ENCODE results near the gene DPP8.
"Not testable (repeated sequence)": the region's sequence is repeated elsewhere in the genome, so short reads cannot be mapped to it uniquely, and the experiment has no call there.

DPP8 gene

GRCh38 chr15:65402961-65403360, 114.5 kb downstream of the DPP8 start:
- DNase-seq = no peak

GRCh38 chr15:65401611-65402240, 115.8 kb downstream of the DPP8 start:
- no peak for DNase-seq

DNA sequence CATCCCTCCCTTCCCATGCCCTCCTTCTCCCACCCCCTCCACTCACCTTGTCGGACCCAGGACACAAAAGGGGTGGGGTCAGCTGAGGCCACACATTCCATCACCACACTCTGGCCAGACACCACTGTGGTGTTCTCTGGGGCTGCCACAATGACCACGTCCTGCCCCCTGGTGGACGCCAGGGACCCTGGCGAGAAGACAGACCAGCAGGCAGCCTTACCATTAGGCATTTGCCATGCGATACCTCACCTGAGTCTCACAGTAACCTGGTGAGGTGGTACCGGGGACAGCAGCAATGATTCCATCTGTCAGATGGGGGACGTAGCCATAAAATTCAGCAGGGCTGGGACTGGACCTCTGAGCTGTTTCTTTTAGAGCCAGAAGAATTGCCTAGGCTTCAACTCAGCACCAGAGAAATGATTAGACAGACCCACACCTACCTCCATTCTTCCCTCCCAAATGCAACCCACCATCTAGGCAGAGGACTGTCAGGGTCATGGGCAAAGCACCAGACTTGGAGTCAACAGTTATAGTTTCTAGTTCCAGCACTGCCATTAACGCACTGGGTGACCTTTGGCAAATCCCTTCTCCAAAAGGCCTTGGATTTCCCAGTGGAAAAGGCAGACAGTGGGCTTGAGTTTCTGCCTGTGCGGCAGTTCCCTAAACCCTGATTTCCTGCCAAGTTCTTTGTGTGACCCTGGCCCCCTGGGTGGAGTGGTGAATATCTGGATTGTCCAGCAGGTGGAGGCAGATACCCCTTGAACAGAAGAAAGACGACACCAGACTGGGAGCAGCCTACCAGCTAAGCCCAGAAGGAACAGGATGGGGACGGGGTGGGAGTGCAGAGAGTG, 116.5 kb downstream of the DPP8 start:
- DNase-seq = peak; percentile 46

GRCh38 chr15:65399997-65400396, 117.5 kb downstream of the DPP8 start:
- DNase-seq = no peak

GRCh38 chr15:65399001-65399706, 118.3 kb downstream of the DPP8 start:
- no peak for DNase-seq

- DNase-seq = not testable (repeated sequence)
Observed at GRCh38 chr15:65398486-65398885, 119.0 kb downstream of the DPP8 start.

- no peak for DNase-seq
Observed at GRCh38 chr15:65396965-65397317, 120.5 kb downstream of the DPP8 start.

- no peak for DNase-seq
Observed at GRCh38 chr15:65396283-65396964, 121.1 kb downstream of the DPP8 start.

DNA sequence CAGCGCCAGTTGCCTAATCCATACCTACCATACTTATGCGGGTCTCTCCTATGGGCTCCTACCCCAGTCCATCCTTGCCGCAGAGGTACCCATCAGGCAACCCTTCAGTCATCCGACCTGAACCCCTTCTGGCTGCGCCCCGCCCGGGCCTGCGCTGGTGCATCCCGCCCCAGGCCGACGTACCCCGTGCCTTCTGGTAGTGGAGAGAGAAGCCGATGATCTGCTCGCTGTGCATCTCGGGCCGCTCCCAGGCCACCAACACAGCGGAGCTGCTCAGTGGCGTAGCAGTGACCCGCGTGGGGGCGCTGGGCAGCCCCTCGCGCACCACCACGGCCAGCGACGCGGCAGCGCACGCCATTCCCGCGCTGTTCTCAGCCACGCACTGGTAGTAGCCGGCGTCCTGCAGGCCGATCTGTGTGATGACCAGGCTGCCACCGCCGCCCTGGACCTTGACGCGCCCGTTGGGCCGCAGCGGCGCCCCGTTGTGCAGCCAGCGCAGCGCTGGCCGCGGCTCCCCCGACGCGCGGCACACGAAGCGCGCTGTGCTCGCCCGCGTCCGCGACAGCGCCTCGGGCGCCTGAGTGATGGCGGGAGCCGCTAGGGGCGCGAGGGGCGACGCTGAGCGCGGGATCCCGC, 121.8 kb downstream of the DPP8 start:
- no peak for DNase-seq

- DNase-seq = no peak
Observed at GRCh38 chr15:65394936-65395335, 122.6 kb downstream of the DPP8 start.

DNA sequence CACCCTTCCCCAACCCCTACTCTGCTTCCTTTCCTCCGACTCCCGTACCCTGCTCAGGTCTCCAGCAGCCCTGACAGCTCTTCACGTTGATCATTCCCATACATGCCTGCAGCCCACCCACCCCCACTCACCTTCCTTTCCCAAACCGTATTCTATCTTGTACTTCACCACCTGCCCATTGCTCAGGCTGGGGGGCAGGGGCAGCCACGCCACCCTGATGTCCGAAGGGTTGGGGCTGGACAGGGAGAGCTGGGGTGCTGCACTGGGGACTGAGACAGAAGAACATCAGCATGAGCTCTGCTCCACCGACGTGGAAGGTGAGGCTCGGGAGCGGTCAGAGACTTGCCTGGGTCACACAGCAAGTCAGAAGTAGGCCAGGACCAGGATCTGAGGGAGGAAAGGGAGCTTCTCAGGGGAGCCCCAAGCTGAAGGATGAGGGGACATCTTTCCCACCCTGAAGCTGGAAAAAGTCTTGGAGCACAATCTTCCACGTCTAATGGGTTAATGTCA, 123.2 kb downstream of the DPP8 start:
- DNase-seq = no peak

- no peak for DNase-seq
Observed at GRCh38 chr15:65393557-65393956, 123.9 kb downstream of the DPP8 start.

GRCh38 chr15:65393091-65393490, 124.4 kb downstream of the DPP8 start:
- no peak for DNase-seq

All from activated naive CD4-positive, alpha-beta T cell treated with Interleukin-2 at 50 U/mL for 16 hours (primary cell).